Sigmoid colon (tissue), 4 donors: ENCODE results near the gene PSORS1C1.

Experiments
- POLR2AphosphoS5 ChIP-seq, 4 donors: sonication (generic); formaldehyde crosslinking; IDR thresholded peaks; one replicate each; pipeline ENCODE4 v1.6.1; 2017; ENCODE audit warnings: antibody characterized with exemption in 4 of 4
- TF ChIP-seq, protein P1 (sequence below), 4 experiments: fragments of 450-650 bp in 3 of 4; fragments of 200-600 bp in 1 of 4; IDR thresholded peaks; one replicate each; pipeline ENCODE4 v1.5.1; 2016 to 2019; ENCODE audit warnings: antibody characterized with exemption in 4 of 4, mild to moderate bottlenecking in 3 of 4, moderate library complexity in 2 of 4

DNA sequence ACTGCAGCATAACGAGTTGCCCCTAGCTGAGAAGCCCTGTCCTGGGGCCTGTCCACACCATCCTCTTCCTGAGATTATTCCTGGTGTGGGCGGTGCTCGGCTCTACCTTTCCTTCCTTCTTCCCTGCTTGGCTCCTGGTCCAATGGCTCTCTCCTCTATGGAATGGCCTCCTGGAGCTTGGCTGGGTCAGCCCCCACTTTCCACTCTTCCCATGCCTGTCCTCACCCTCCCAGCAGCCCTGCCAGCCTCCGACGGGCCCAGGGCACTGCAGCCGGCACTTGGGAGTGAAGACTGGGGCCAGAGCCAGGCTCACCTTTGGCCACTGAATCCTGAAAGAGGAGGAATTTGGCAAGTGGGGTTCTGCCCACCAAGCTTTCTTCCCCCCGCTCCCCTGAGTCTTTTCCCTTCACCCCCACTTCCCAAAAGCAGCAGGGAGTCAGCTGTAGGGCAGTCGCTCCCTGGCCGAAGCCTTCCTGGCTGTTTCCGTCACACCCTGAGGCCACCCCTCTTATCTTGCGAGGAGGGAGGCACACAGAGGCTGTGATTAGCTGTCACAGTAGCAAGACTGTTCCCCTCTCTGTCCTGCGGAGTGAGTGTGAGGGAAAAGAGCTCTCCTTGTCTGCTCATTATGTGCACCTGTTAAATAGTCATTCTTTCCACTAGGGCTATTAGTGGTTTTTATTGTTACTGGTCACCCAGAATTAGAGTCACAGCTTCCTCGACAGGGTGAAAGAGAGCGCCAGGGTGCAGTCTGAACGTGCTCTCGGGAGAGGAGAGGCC is 12.0 kb downstream of the PSORS1C1 start:
- TF ChIP-seq, protein P1, sequence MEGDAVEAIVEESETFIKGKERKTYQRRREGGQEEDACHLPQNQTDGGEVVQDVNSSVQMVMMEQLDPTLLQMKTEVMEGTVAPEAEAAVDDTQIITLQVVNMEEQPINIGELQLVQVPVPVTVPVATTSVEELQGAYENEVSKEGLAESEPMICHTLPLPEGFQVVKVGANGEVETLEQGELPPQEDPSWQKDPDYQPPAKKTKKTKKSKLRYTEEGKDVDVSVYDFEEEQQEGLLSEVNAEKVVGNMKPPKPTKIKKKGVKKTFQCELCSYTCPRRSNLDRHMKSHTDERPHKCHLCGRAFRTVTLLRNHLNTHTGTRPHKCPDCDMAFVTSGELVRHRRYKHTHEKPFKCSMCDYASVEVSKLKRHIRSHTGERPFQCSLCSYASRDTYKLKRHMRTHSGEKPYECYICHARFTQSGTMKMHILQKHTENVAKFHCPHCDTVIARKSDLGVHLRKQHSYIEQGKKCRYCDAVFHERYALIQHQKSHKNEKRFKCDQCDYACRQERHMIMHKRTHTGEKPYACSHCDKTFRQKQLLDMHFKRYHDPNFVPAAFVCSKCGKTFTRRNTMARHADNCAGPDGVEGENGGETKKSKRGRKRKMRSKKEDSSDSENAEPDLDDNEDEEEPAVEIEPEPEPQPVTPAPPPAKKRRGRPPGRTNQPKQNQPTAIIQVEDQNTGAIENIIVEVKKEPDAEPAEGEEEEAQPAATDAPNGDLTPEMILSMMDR (IDR thresholded peaks at IDR 0.05): no peak
- TF ChIP-seq POLR2AphosphoS5 (IDR thresholded peaks at IDR 0.05): no peak
